ENCODE results near the gene RBM19.

RBM19 gene

DNA sequence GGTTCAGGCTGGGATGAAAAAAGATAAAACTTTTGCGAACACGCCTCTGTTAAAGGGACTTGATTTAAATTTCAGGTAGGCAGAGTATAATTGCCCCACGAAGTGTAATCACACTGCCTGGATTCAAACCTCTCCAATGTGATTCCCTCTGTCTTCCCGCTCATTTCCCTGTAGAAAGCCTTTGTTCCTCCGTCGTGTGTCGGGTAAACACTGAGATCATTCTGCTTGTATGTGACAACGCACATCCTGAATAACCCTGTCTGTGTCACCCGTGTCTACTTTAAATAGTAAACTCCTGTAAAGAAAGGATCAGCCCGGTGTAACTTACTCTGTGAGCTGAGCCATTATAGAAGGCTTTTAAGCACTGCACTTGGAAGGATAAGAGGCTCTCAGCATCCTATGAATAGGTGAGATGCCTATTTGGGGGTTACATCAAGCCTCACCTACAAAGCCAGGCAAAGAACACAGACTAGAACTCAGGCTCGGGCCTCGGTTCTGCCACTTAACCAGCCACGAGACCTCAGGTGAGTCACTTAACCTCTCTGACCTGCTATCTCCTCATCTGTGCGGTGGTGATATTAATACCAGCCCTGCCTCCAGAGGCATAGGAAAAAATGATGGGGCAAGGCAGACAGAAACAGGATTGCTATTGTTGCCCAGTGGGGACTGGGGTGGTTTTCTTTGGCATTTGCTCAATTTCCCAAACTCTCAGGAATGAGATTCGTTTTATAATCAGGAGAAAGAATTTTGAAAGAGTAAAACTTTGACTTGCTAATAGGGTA is 74.2 kb downstream of the RBM19 start:
- H3K4me1 ChIP-seq (ENCODE audit: insufficient read depth, poor library complexity, severe bottlenecking): no peaks in the 10 kb centered on the region
- no peaks in the 10 kb centered on the region for H3K36me3 ChIP-seq (ENCODE audit: low read depth)
- ATAC-seq (ENCODE audit: low read depth) (no peak), DNase-seq (ENCODE audit: low spot score) (no peak)
- H3K27ac ChIP-seq (ENCODE audit: poor library complexity, severe bottlenecking): no peak overlapping the region
- no peak overlapping the region for H3K4me3 ChIP-seq (ENCODE audit: severe bottlenecking)
- no peaks in the 10 kb centered on the region for H3K27me3 ChIP-seq (ENCODE audit: insufficient read depth, poor library complexity, severe bottlenecking)
- TF ChIP-seq, protein P1, sequence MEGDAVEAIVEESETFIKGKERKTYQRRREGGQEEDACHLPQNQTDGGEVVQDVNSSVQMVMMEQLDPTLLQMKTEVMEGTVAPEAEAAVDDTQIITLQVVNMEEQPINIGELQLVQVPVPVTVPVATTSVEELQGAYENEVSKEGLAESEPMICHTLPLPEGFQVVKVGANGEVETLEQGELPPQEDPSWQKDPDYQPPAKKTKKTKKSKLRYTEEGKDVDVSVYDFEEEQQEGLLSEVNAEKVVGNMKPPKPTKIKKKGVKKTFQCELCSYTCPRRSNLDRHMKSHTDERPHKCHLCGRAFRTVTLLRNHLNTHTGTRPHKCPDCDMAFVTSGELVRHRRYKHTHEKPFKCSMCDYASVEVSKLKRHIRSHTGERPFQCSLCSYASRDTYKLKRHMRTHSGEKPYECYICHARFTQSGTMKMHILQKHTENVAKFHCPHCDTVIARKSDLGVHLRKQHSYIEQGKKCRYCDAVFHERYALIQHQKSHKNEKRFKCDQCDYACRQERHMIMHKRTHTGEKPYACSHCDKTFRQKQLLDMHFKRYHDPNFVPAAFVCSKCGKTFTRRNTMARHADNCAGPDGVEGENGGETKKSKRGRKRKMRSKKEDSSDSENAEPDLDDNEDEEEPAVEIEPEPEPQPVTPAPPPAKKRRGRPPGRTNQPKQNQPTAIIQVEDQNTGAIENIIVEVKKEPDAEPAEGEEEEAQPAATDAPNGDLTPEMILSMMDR (IDR thresholded peaks at IDR 0.05; ENCODE audit: poor library complexity, severe bottlenecking): no peak
- no peaks in the 10 kb centered on the region for H3K9me3 ChIP-seq (ENCODE audit: severe bottlenecking)

DNA sequence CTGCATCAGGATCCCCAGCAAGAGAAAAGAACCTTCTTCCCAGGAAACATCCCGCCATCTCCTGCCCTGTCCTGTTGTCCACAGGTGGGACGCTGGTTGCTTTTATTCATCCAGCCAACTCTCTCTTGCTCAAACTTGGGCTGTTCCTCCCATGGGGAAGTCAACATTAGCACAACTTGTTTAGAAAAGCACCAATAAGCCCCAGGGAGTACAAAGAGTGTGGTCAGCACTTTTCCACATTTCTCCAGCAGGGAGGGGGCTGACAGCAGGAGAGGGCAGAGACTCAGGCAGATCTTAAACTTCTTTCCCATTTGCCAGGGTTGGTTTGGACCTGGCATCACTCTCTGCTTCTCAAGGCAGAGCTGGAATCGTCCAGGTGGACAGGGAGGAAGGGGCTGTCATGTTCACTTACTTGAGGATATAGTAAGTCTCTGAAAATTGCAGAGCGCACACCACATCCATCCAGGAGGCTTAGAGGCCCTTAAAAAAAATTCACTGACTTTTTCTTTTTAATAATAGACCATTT is 74.9 kb downstream of the RBM19 start:
- TF ChIP-seq, protein P1 (IDR thresholded peaks at IDR 0.05; ENCODE audit: poor library complexity, severe bottlenecking): no peak
- Histone ChIP-seq H3K27ac (ENCODE audit: poor library complexity, severe bottlenecking) (no peak overlapping the region), H3K9me3 (ENCODE audit: severe bottlenecking) (no peaks in the 10 kb centered on the region), H3K27me3 (ENCODE audit: insufficient read depth, poor library complexity, severe bottlenecking) (no peaks in the 10 kb centered on the region), H3K36me3 (ENCODE audit: low read depth) (no peaks in the 10 kb centered on the region), H3K4me1 (ENCODE audit: insufficient read depth, poor library complexity, severe bottlenecking) (no peaks in the 10 kb centered on the region), H3K4me3 (ENCODE audit: severe bottlenecking) (no peak overlapping the region)
- DNase-seq (ENCODE audit: low spot score) (no peak), ATAC-seq (ENCODE audit: low read depth) (no peak)

DNA sequence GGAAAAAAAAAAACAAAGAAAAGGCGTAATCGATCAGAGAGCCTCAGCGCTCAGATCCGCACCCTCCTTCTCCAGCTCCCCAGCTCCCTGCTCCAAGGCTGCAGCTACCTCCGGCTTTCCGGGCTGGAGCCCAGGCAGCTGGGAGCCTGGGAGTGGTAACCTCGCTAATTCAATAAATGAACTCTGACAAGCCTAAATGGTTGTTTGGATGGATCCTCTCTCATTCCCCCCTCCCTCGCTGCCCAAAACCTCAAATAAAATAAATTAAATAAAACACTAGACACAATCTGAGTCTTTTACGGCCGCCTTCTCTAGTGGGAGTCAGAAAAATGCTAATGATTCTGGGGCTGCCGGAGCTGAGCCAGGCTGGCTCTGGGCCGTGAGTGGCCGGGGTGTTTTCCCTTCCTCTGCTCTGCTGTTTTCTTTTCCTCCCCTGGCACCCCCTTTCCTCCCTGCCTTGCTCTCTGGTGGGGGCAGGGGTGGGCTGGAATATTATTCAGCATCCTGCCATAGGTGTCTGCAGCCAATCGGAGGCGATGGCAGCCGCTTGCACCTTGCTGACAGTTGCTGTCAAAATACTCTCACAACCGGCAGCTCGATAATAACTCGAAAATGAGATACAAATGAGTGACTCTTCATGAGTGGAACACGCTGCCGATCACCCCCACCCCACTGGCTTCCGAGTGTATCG is 76.1 kb downstream of the RBM19 start:
- Histone ChIP-seq H3K4me1 (ENCODE audit: insufficient read depth, poor library complexity, severe bottlenecking) (no peaks in the 10 kb centered on the region), H3K36me3 (ENCODE audit: low read depth) (no peaks in the 10 kb centered on the region), H3K27ac (ENCODE audit: poor library complexity, severe bottlenecking) (no peak overlapping the region), H3K9me3 (ENCODE audit: severe bottlenecking) (no peaks in the 10 kb centered on the region), H3K27me3 (ENCODE audit: insufficient read depth, poor library complexity, severe bottlenecking) (no peaks in the 10 kb centered on the region), H3K4me3 (ENCODE audit: severe bottlenecking) (no peak overlapping the region)
- DNase-seq (ENCODE audit: low spot score) (no peak), ATAC-seq (ENCODE audit: low read depth) (no peak)
- TF ChIP-seq, protein P1 (IDR thresholded peaks at IDR 0.05; ENCODE audit: poor library complexity, severe bottlenecking): no peak

- Histone ChIP-seq H3K27ac (ENCODE audit: poor library complexity, severe bottlenecking) (no peak overlapping the region), H3K27me3 (ENCODE audit: insufficient read depth, poor library complexity, severe bottlenecking) (no peaks in the 10 kb centered on the region), H3K4me3 (ENCODE audit: severe bottlenecking) (no peak overlapping the region), H3K36me3 (ENCODE audit: low read depth) (no peaks in the 10 kb centered on the region), H3K4me1 (ENCODE audit: insufficient read depth, poor library complexity, severe bottlenecking) (no peaks in the 10 kb centered on the region), H3K9me3 (ENCODE audit: severe bottlenecking) (no peaks in the 10 kb centered on the region)
- TF ChIP-seq, protein P1 (IDR thresholded peaks at IDR 0.05; ENCODE audit: poor library complexity, severe bottlenecking): no peak
- DNase-seq (ENCODE audit: low spot score) (no peak), ATAC-seq (ENCODE audit: low read depth) (no peak)
These were observed 77.0 kb downstream of the RBM19 start for GRCh38 chr12:113889076-113889475.

Data from RWPE2 (cell line).